Testis (tissue), 3 donors: Measurements from ENCODE around the gene ENPP7. TPM values are rescaled to one million over a fixed set of nuclear protein-coding genes. Genes with fewer than 3 reads are reported as not detected.

ENCODE experiments used
- DNase-seq: peaks from one replicate; pipeline ENCODE4 v3.0.0-alpha.2; 2019
- H3K27ac ChIP-seq, 2 donors: fragments of 200-600 bp; sonication (generic); one replicate each; pipeline ENCODE4 v1.5.1; 2019
- H3K27me3 ChIP-seq: fragments of 200-600 bp; sonication (generic); one replicate; pipeline ENCODE4 v1.5.1; 2019
- H3K36me3 ChIP-seq: fragments of 200-600 bp; sonication (generic); one replicate; pipeline ENCODE4 v1.5.1; 2017; ENCODE audit warnings: low read depth; ENCODE audit errors: missing control alignments
- H3K4me1 ChIP-seq: fragments of 200-600 bp; sonication (generic); one replicate; pipeline ENCODE4 v1.5.1; 2019
- H3K4me3 ChIP-seq, 2 donors: fragments of 200-600 bp; sonication (generic); one replicate each; pipeline ENCODE4 v1.5.1; 2017 to 2019
- H3K9me3 ChIP-seq: fragments of 200-600 bp; sonication (generic); one replicate; pipeline ENCODE4 v1.5.1; 2017
- POLR2A ChIP-seq: fragments of 450-650 bp; IDR thresholded peaks from one replicate; pipeline ENCODE4 v1.6.1; 2017; ENCODE audit warnings: antibody characterized with exemption, mild to moderate bottlenecking, moderate library complexity
- WGBS, 2 donors: methylation state at CpG; one replicate each; pipeline ENCODE4 v1.1.5; 2018; 5-methylcytosine and 5-hydroxymethylcytosine counted together
- intact Hi-C: fragments of 100-400 bp; cut with DNase I; formaldehyde crosslinking; loops from one replicate; pipeline ENCODE4 v1.15.1; 2023; ENCODE audit warnings: low total_unique reads
- microRNA-seq, 2 donors: library from miRNA; unstranded; fragments of <30 nt; microRNA quantifications; one replicate each; pipeline ENCODE4, GENCODE V29; 2016; ENCODE audit warnings: borderline number of aligned reads in 2 of 2, borderline replicate concordance in 1 of 2
- polyA plus RNA-seq: library from polyadenylated mRNA; stranded (reverse); fragments of 350-450 nt; fragmentation: Illumina TruSeq; extraction: RNeasy Lipid Tissue Mini Kit (QIAGEN cat#74804); gene quantifications from one replicate; pipeline ENCODE4 v1.2.3, GENCODE V29; 2014; ENCODE audit warnings: low read depth, low replicate concordance; ENCODE audit not compliant: insufficient read depth
- small RNA-seq, 2 donors: library from RNA; depleted of rRNA; stranded (forward); fragments of <200 nt; gene quantifications; one replicate each; pipeline ENCODE3, GENCODE V24; 2016
- total RNA-seq, 2 donors: library from RNA; depleted of rRNA; stranded (reverse); fragments of >200 nt; gene quantifications; one replicate each; pipeline ENCODE4 v1.2.3, GENCODE V29; 2016
- TF ChIP-seq, protein P1 (sequence below), 3 experiments: fragments of 450-650 bp in 2 of 3; fragments of 200-600 bp in 1 of 3; sonication (generic) in 1 of 3; IDR thresholded peaks; one replicate each; pipeline ENCODE4 v1.5.1; 2016 to 2019; ENCODE audit warnings: antibody characterized with exemption in 3 of 3, mild to moderate bottlenecking in 2 of 3, moderate library complexity in 1 of 3

The ENPP7 gene
- total and polyA plus RNA-seq, 3 donors from 2014 or later, result 0.12 to 0.24 TPM; not detected in 1

GRCh38 chr17:79791735-79792161, 61.0 kb downstream of the ENPP7 start:
- 12 to 20% methylated on average over 11 to 26 of the region's 26 CpGs for WGBS, 2 donors
- H3K36me3 ChIP-seq, result no peaks in the 10 kb centered on the region
- TF ChIP-seq POLR2A, result no peak
- TF ChIP-seq, protein P1, sequence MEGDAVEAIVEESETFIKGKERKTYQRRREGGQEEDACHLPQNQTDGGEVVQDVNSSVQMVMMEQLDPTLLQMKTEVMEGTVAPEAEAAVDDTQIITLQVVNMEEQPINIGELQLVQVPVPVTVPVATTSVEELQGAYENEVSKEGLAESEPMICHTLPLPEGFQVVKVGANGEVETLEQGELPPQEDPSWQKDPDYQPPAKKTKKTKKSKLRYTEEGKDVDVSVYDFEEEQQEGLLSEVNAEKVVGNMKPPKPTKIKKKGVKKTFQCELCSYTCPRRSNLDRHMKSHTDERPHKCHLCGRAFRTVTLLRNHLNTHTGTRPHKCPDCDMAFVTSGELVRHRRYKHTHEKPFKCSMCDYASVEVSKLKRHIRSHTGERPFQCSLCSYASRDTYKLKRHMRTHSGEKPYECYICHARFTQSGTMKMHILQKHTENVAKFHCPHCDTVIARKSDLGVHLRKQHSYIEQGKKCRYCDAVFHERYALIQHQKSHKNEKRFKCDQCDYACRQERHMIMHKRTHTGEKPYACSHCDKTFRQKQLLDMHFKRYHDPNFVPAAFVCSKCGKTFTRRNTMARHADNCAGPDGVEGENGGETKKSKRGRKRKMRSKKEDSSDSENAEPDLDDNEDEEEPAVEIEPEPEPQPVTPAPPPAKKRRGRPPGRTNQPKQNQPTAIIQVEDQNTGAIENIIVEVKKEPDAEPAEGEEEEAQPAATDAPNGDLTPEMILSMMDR (IDR thresholded peaks at IDR 0.05), result no peak
- H3K27me3 ChIP-seq, result peaks cover 4% of the 10 kb centered on the region
- intact Hi-C loops, result no loop called here
- peaks cover 13% of the 10 kb centered on the region for H3K4me1 ChIP-seq
- H3K27ac ChIP-seq, result no peak overlapping the region
- no peak for DNase-seq
- no peaks in the 10 kb centered on the region for H3K9me3 ChIP-seq
- H3K4me3 ChIP-seq, result no peak overlapping the region

Small RNAs within 50 kb of the gene (microRNA-seq; reads per million reads assigned to microRNA genes)
- gene MIR4739, result 0 reads per million in 2 donors

Small RNAs within 50 kb of the gene (small RNA-seq; reads per million reads assigned to genes)
- gene MIR4739, result 0 to 0.09 reads per million in 2 donors

Other genes with a start within 250 kb of the ENPP7 start
- gene RBFOX3, start 119.9 kb upstream of the ENPP7 start, total RNA-seq, result 10 to 100 TPM; 13.6 to 15.3 TPM
- gene RBFOX3, start 119.9 kb upstream of the ENPP7 start, polyA plus RNA-seq, result 14.4 TPM
- gene CBX2, start 47.2 kb downstream of the ENPP7 start, total RNA-seq, result 10 to 100 TPM; 27.1 to 30.7 TPM
- 19.4 TPM for gene CBX2, start 47.2 kb downstream of the ENPP7 start, polyA plus RNA-seq
- gene CBX8, start 66.1 kb downstream of the ENPP7 start, total RNA-seq, result 10 to 100 TPM; 13.9 to 22.4 TPM
- gene CBX8, start 66.1 kb downstream of the ENPP7 start, polyA plus RNA-seq, result 13.8 TPM
- gene CBX4, start 108.5 kb downstream of the ENPP7 start, total RNA-seq, result 10 to 100 TPM; 23.5 to 35.9 TPM
- gene CBX4, start 108.5 kb downstream of the ENPP7 start, polyA plus RNA-seq, result 11.5 TPM